NB4 (cell line): ENCODE measurements around the gene AP2A2.
A peak's percentile ranks its signal among the peaks of the same experiment; 100 is the strongest.

Experiments used
- DNase-seq: peaks from one replicate; pipeline ENCODE4 v3.0.0; 2010; ENCODE audit warnings: low read depth
- H3K4me3 ChIP-seq: one replicate; pipeline ENCODE4 v1.5.1; 2011; ENCODE audit warnings: mild to moderate bottlenecking, low read depth, low read length, moderate library complexity
- CTCF ChIP-seq: IDR thresholded peaks from one replicate; pipeline ENCODE4 v1.5.1; 2012; ENCODE audit warnings: low read depth, low read length
- MYC ChIP-seq: IDR thresholded peaks from 2 replicates; pipeline ENCODE4 v1.6.1; 2011; ENCODE audit warnings: low read depth, low read length
- POLR2A ChIP-seq: IDR thresholded peaks from 2 replicates; pipeline ENCODE4 v1.6.1; 2011; ENCODE audit warnings: mild to moderate bottlenecking; ENCODE audit not compliant: insufficient read length; ENCODE audit errors: extremely low read depth
- TF ChIP-seq, protein P1 (sequence below): IDR thresholded peaks from 2 replicates; pipeline ENCODE4 v1.6.1; 2011; ENCODE audit warnings: low read depth, low read length

AP2A2 gene

GRCh38 chr11:925496-926301 lies at the start of gene AP2A2:
TSS of gene AP2A2 (plus strand) at chr11:925870. CDS start at chr11:926022, 152 bp downstream.
- TF ChIP-seq POLR2A (peak; percentile 49), CTCF (peak; percentile 40)
- TF ChIP-seq, protein P1, sequence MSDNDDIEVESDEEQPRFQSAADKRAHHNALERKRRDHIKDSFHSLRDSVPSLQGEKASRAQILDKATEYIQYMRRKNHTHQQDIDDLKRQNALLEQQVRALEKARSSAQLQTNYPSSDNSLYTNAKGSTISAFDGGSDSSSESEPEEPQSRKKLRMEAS = no peak
- peak; percentile 89 for DNase-seq
- peak within 1 kb of the TSS; percentile 63 for H3K4me3 ChIP-seq

GRCh38 chr11:876545-876944 lies 49.1 kb upstream of the AP2A2 start:
- TF ChIP-seq POLR2A (no peak), CTCF (no peak), MYC (no peak)
- TF ChIP-seq, protein P1 = no peak
- H3K4me3 ChIP-seq = no peak overlapping the region
- DNase-seq = no peak

- no peak overlapping the region for H3K4me3 ChIP-seq
- no peak for TF ChIP-seq MYC
- no peak for TF ChIP-seq CTCF
- TF ChIP-seq, protein P1 = no peak
- no peak for TF ChIP-seq POLR2A
- DNase-seq = peak; percentile 41
Measured at GRCh38 chr11:877565-877964, 48.1 kb upstream of the AP2A2 start.

DNA sequence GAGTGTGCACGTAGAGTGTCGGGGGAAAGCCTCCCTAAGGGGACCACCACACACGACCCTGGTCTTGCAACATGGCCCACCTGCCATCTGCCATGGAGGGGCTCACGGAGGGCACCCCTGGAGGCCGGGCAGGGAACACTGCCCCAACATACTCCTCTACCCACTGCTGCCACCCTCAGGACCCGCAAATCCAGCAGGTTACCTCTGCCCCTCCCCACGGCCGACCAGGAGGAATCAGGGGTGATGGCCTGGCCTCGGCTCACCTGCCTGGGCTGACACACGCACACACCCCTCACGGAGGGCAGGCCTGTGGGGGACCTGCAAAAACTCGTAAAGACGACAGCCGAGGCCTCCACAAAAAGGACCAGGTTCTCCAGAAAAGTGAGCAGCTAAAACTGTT lies 45.2 kb upstream of the AP2A2 start:
- DNase-seq = no peak
- H3K4me3 ChIP-seq = no peak overlapping the region
- TF ChIP-seq CTCF (no peak), POLR2A (no peak), MYC (no peak)
- TF ChIP-seq, protein P1 = no peak

GRCh38 chr11:882596-882995 lies 43.1 kb upstream of the AP2A2 start:
- TF ChIP-seq CTCF = no peak
- TF ChIP-seq MYC = no peak
- TF ChIP-seq, protein P1 = no peak
- no peak for TF ChIP-seq POLR2A
- no peak for DNase-seq
- H3K4me3 ChIP-seq = no peak overlapping the region
